KMS-11 (cell line): ENCODE results near the gene CNTRL.

Source experiments
- H2AFZ ChIP-seq: fragments of 200-600 bp; sonication (generic); 2 replicates; pipeline ENCODE4 v1.6.1; 2016; ENCODE audit warnings: antibody characterized with exemption, mixed run types, low read depth
- H3K27ac ChIP-seq: fragments of 200-600 bp; sonication (generic); 2 replicates; pipeline ENCODE4 v1.6.1; 2016; ENCODE audit warnings: mild to moderate bottlenecking, mixed run types
- H3K27me3 ChIP-seq: fragments of 200-600 bp; sonication (generic); 2 replicates; pipeline ENCODE4 v1.6.1; 2017; ENCODE audit warnings: mild to moderate bottlenecking, low read depth, mixed run types, moderate library complexity; ENCODE audit not compliant: insufficient read depth
- H3K36me3 ChIP-seq: fragments of 200-600 bp; sonication (generic); 2 replicates; pipeline ENCODE4 v1.6.1; 2017; ENCODE audit warnings: mild to moderate bottlenecking, mixed run types; ENCODE audit not compliant: insufficient read depth
- H3K4me1 ChIP-seq: fragments of 200-600 bp; sonication (generic); 2 replicates; pipeline ENCODE4 v1.6.1; 2016; ENCODE audit warnings: mild to moderate bottlenecking, low read depth, mixed run types; ENCODE audit not compliant: poor library complexity, severe bottlenecking
- H3K4me2 ChIP-seq: fragments of 200-600 bp; sonication (generic); 2 replicates; pipeline ENCODE4 v1.7.0; 2016; ENCODE audit warnings: mild to moderate bottlenecking, mixed run types
- H3K4me3 ChIP-seq: fragments of 200-600 bp; sonication (generic); IDR thresholded peaks from 2 replicates; pipeline ENCODE4 v1.6.1; 2017; ENCODE audit warnings: low read depth, low read length, mixed read lengths; ENCODE audit not compliant: insufficient read depth
- H3K79me2 ChIP-seq: fragments of 200-600 bp; sonication (generic); 2 replicates; pipeline ENCODE4 v1.6.1; 2016; ENCODE audit warnings: low read depth, mixed run types; ENCODE audit not compliant: insufficient read depth
- H3K9ac ChIP-seq: fragments of 200-600 bp; sonication (generic); 2 replicates; pipeline ENCODE4 v1.6.1; 2016; ENCODE audit warnings: mild to moderate bottlenecking, mixed run types
- H4K20me1 ChIP-seq: fragments of 200-600 bp; sonication (generic); 2 replicates; pipeline ENCODE4 v1.6.1; 2016; ENCODE audit warnings: mild to moderate bottlenecking, mixed run types; ENCODE audit not compliant: insufficient read depth
- CTCF ChIP-seq: fragments of 200-600 bp; sonication (generic); conservative IDR thresholded peaks from 2 replicates; pipeline ENCODE4 v1.6.1; 2017; ENCODE audit warnings: low read depth, mild to moderate bottlenecking, antibody characterized with exemption, low read length, moderate library complexity, mixed read lengths

CNTRL gene

GRCh38 chr9:121213136-121213806, 138.5 kb downstream of the CNTRL start:
- Histone ChIP-seq H3K36me3 (no peaks in the 10 kb centered on the region), H3K4me2 (peak overlapping the region; percentile 38), H3K79me2 (no peaks in the 10 kb centered on the region), H3K4me3 (no peak overlapping the region), H3K27ac (no peak overlapping the region), H3K9ac (no peak overlapping the region), H4K20me1 (no peaks in the 10 kb centered on the region), H2AFZ (peak overlapping the region; percentile 94), H3K4me1 (peaks cover 9% of the 10 kb centered on the region), H3K27me3 (no peaks in the 10 kb centered on the region)
- TF ChIP-seq CTCF, result peak; percentile 96

GRCh38 chr9:121214005-121214404, 139.2 kb downstream of the CNTRL start:
- Histone ChIP-seq H3K36me3 (no peaks in the 10 kb centered on the region), H3K4me1 (peaks cover 9% of the 10 kb centered on the region), H4K20me1 (no peaks in the 10 kb centered on the region), H3K27me3 (no peaks in the 10 kb centered on the region), H3K4me2 (no peak overlapping the region), H3K9ac (no peak overlapping the region), H3K79me2 (no peaks in the 10 kb centered on the region), H2AFZ (no peak overlapping the region), H3K4me3 (no peak overlapping the region), H3K27ac (no peak overlapping the region)
- TF ChIP-seq CTCF, result no peak

GRCh38 chr9:121216271-121216805, 141.6 kb downstream of the CNTRL start:
- TF ChIP-seq CTCF, result no peak
- Histone ChIP-seq H3K79me2 (no peaks in the 10 kb centered on the region), H3K4me1 (peaks cover 9% of the 10 kb centered on the region), H4K20me1 (no peaks in the 10 kb centered on the region), H2AFZ (no peak overlapping the region), H3K27ac (no peak overlapping the region), H3K4me3 (no peak overlapping the region), H3K36me3 (no peaks in the 10 kb centered on the region), H3K9ac (no peak overlapping the region), H3K4me2 (no peak overlapping the region), H3K27me3 (no peaks in the 10 kb centered on the region)

GRCh38 chr9:121217609-121218292, 143.0 kb downstream of the CNTRL start:
- H3K4me3 ChIP-seq, result no peak overlapping the region
- H3K79me2 ChIP-seq, result no peaks in the 10 kb centered on the region
- no peak for TF ChIP-seq CTCF
- H2AFZ ChIP-seq, result no peak overlapping the region
- no peak overlapping the region for H3K9ac ChIP-seq
- H3K4me2 ChIP-seq, result no peak overlapping the region
- H4K20me1 ChIP-seq, result no peaks in the 10 kb centered on the region
- H3K27ac ChIP-seq, result no peak overlapping the region
- H3K4me1 ChIP-seq, result peaks cover 7% of the 10 kb centered on the region
- H3K27me3 ChIP-seq, result no peaks in the 10 kb centered on the region
- no peaks in the 10 kb centered on the region for H3K36me3 ChIP-seq
